Trophoblast cell (in vitro differentiated cells and primary cell): ENCODE results near the gene ARHGEF39.

Experiments
- DNase-seq, 2 donors: peaks; one replicate each; pipeline ENCODE4 v3.0.0-alpha.2; 2016
- H2AFZ ChIP-seq: 2 replicates; pipeline ENCODE4 v1.6.1; 2013; ENCODE audit warnings: low read length, moderate library complexity, mild to moderate bottlenecking; ENCODE audit not compliant: insufficient read depth, poor library complexity
- H2AK5ac ChIP-seq: 2 replicates; pipeline ENCODE4 v1.6.1; 2013; ENCODE audit warnings: mild to moderate bottlenecking, low read length
- H2BK120ac ChIP-seq: 2 replicates; pipeline ENCODE4 v1.6.1; 2013; ENCODE audit warnings: low read length, mild to moderate bottlenecking, moderate library complexity; ENCODE audit not compliant: insufficient read depth, poor library complexity
- H2BK12ac ChIP-seq: 2 replicates; pipeline ENCODE4 v1.6.1; 2013; ENCODE audit warnings: mild to moderate bottlenecking, low read length, moderate library complexity
- H2BK5ac ChIP-seq: 2 replicates; pipeline ENCODE4 v1.6.1; 2013; ENCODE audit warnings: low read length, low read depth, moderate library complexity, mild to moderate bottlenecking; ENCODE audit not compliant: poor library complexity
- H3K14ac ChIP-seq: 2 replicates; pipeline ENCODE4 v1.6.1; 2013; ENCODE audit warnings: mild to moderate bottlenecking, low read length
- H3K18ac ChIP-seq: 2 replicates; pipeline ENCODE4 v1.6.1; 2013; ENCODE audit warnings: mild to moderate bottlenecking, low read length
- H3K23ac ChIP-seq: 2 replicates; pipeline ENCODE4 v1.6.1; 2013; ENCODE audit warnings: low read length
- H3K27ac ChIP-seq: 2 replicates; pipeline ENCODE4 v1.5.1; 2013; ENCODE audit warnings: low read depth, mild to moderate bottlenecking, inconsistent platforms, low read length, moderate library complexity
- H3K27me3 ChIP-seq: 2 replicates; pipeline ENCODE4 v1.6.1; 2013; ENCODE audit warnings: inconsistent platforms, mild to moderate bottlenecking, low read length, moderate library complexity; ENCODE audit not compliant: insufficient read depth
- H3K36me3 ChIP-seq, 2 experiments: 1 replicate in 1 of 2; 2 replicates in 1 of 2; pipeline ENCODE4 v1.6.1; 2013; ENCODE audit warnings: low read length in 2 of 2, mild to moderate bottlenecking in 2 of 2, moderate library complexity in 1 of 2; ENCODE audit not compliant: insufficient read depth in 2 of 2, control insufficient read depth in 1 of 2
- H3K4ac ChIP-seq: 2 replicates; pipeline ENCODE4 v1.6.1; 2013; ENCODE audit warnings: low read depth, mild to moderate bottlenecking, low read length, moderate library complexity
- H3K4me1 ChIP-seq, 2 experiments: 1 replicate in 1 of 2; 2 replicates in 1 of 2; pipeline ENCODE4 v1.6.1; 2013; ENCODE audit warnings: low read length in 2 of 2, mild to moderate bottlenecking in 2 of 2, moderate library complexity in 1 of 2; ENCODE audit not compliant: insufficient read depth in 2 of 2, control insufficient read depth in 1 of 2
- H3K4me2 ChIP-seq: 2 replicates; pipeline ENCODE4 v1.6.1; 2013; ENCODE audit warnings: inconsistent platforms, mild to moderate bottlenecking, low read length, moderate library complexity
- H3K4me3 ChIP-seq: 2 replicates; pipeline ENCODE4 v1.5.1; 2013; ENCODE audit warnings: mild to moderate bottlenecking, low read depth, low read length, inconsistent platforms
- H3K79me1 ChIP-seq: one replicate; pipeline ENCODE4 v1.6.1; 2013; ENCODE audit warnings: low read length
- H3K79me2 ChIP-seq: 2 replicates; pipeline ENCODE4 v1.6.1; 2013; ENCODE audit warnings: low read length, mild to moderate bottlenecking; ENCODE audit not compliant: control insufficient read depth, insufficient read depth, poor library complexity
- H3K9ac ChIP-seq: 2 replicates; pipeline ENCODE4 v1.6.1; 2013; ENCODE audit warnings: mild to moderate bottlenecking, low read length
- H3K9me3 ChIP-seq: 2 replicates; pipeline ENCODE4 v1.6.1; 2013; ENCODE audit warnings: low read depth, mild to moderate bottlenecking, control low read depth, inconsistent platforms, low read length; ENCODE audit not compliant: insufficient read depth
- H4K12ac ChIP-seq: 2 replicates; pipeline ENCODE4 v1.6.1; 2013; ENCODE audit warnings: low read depth, mild to moderate bottlenecking, low read length, moderate library complexity
- H4K8ac ChIP-seq: 2 replicates; pipeline ENCODE4 v1.6.1; 2013; ENCODE audit warnings: low read depth, mild to moderate bottlenecking, low read length, moderate library complexity
- H4K91ac ChIP-seq: one replicate; pipeline ENCODE4 v1.6.1; 2013; ENCODE audit warnings: low read depth, mild to moderate bottlenecking, low read length, moderate library complexity
- WGBS: extraction: QIAGEN DNeasy Blood & Tissue Kit; methylation state at CpG from one replicate; pipeline ENCODE4 v1.1.7; 2013; ENCODE audit warnings: missing lambda C conversion rate; ENCODE audit not compliant: insufficient read length, insufficient coverage; ENCODE audit errors: extremely low coverage; 5-methylcytosine and 5-hydroxymethylcytosine counted together

Gene ARHGEF39

GRCh38 chr9:35666045-35666444 is 1.1 kb upstream of the ARHGEF39 start:
- no peak overlapping the region for H4K8ac ChIP-seq
- H4K91ac ChIP-seq: no peak overlapping the region
- no peak overlapping the region for H3K9ac ChIP-seq
- no peak overlapping the region for H3K27ac ChIP-seq
- H3K4ac ChIP-seq: no peak overlapping the region
- no peak overlapping the region for H2AK5ac ChIP-seq
- no peak overlapping the region for H4K12ac ChIP-seq
- H3K14ac ChIP-seq: no peak overlapping the region
- no peak overlapping the region for H2BK120ac ChIP-seq
- H2BK5ac ChIP-seq: no peak overlapping the region
- H3K36me3 ChIP-seq: peaks cover 5 to 7% of the 10 kb centered on the region in 2 experiments
- no peak overlapping the region for H3K23ac ChIP-seq
- no peak overlapping the region for H3K4me3 ChIP-seq
- peaks cover 5% of the 10 kb centered on the region for H3K79me2 ChIP-seq
- peaks cover 17 to 23% of the 10 kb centered on the region in 2 experiments for H3K4me1 ChIP-seq
- no CpG with 5 or more reads among the region's 1 CpG for WGBS
- DNase-seq: no peak
- no peak overlapping the region for H2BK12ac ChIP-seq
- peaks cover 2% of the 10 kb centered on the region for H3K9me3 ChIP-seq
- no peak overlapping the region for H3K18ac ChIP-seq
- H2AFZ ChIP-seq: no peak overlapping the region
- peaks cover 6% of the 10 kb centered on the region for H3K79me1 ChIP-seq
- H3K27me3 ChIP-seq: no peaks in the 10 kb centered on the region
- H3K4me2 ChIP-seq: no peak overlapping the region

DNA sequence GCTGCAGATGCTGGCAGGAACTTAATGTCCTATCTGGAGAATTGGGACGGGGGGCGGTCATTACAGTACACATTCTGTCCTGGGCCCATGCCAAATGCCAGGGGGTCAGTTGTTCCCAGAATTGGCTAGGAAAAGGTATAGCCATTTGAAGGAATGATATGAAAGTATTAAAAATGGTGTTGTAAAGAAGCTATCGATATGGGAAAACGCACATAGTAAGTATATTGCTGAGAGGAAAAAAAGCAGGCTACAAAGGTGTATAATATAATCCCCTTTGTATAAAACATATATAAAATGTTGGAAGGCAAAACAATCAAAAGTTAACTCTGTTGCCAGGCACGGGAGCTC is 450 bp upstream of the ARHGEF39 start:
- WGBS: 100% methylated on average over 1 of the region's 5 CpGs
- peaks cover 5% of the 10 kb centered on the region for H3K79me2 ChIP-seq

DNA sequence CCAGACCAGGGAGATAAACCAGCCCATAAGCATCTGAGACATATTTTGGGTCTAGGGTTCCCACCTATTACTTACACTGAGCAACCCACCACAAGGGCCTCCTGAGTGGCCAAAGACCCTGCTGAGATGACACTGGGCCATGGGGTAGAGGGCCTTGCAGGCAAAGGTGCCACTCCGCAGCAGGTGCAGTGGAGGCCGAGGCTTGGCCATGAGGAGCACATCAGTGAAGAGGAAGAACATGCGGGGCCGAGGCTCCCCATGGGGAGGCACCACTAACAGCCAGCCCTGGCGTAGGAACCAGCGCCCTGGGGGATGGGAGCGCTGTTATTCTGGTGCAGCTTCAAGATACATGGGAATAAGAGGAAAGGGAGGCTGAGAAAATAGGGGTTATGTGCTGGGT is 2.6 kb downstream of the ARHGEF39 start:
- Histone ChIP-seq H3K79me2 (peaks cover 8% of the 10 kb centered on the region), H2AK5ac (no peak overlapping the region), H3K18ac (no peak overlapping the region), H2BK5ac (no peak overlapping the region), H3K4me1 (peaks cover 17 to 24% of the 10 kb centered on the region in 2 experiments), H3K27me3 (no peaks in the 10 kb centered on the region), H3K14ac (no peak overlapping the region), H4K8ac (no peak overlapping the region), H2BK12ac (no peak overlapping the region), H4K91ac (no peak overlapping the region), H3K4ac (no peak overlapping the region), H4K12ac (no peak overlapping the region), H3K9me3 (no peaks in the 10 kb centered on the region), H3K4me2 (no peak overlapping the region), H3K4me3 (no peak overlapping the region), H3K79me1 (peaks cover 11% of the 10 kb centered on the region), H2BK120ac (no peak overlapping the region), H3K23ac (no peak overlapping the region), H3K36me3 (peaks cover 13 to 16% of the 10 kb centered on the region in 2 experiments), H3K9ac (no peak overlapping the region), H3K27ac (no peak overlapping the region), H2AFZ (no peak overlapping the region)
- no CpG with 5 or more reads among the region's 7 CpGs for WGBS
- no peak for DNase-seq

More for the DNA sequence above, 450 bp upstream of the ARHGEF39 start:
- H2AK5ac ChIP-seq: no peak overlapping the region
- no peak for DNase-seq
- H3K4me1 ChIP-seq: peaks cover 17 to 23% of the 10 kb centered on the region in 2 experiments
- H3K4me3 ChIP-seq: peak overlapping the region; percentile 62
- H2BK5ac ChIP-seq: no peak overlapping the region
- peak overlapping the region; percentile 26 for H4K91ac ChIP-seq
- peak overlapping the region; percentile 89 for H2AFZ ChIP-seq
- no peaks in the 10 kb centered on the region for H3K27me3 ChIP-seq
- H3K4me2 ChIP-seq: peak overlapping the region; percentile 89
- peak overlapping the region; percentile 28 for H3K14ac ChIP-seq
- H3K4ac ChIP-seq: peak overlapping the region; percentile 10
- no peak overlapping the region for H3K27ac ChIP-seq
- no peak overlapping the region for H3K23ac ChIP-seq
- H3K18ac ChIP-seq: peak overlapping the region; percentile 51
- H3K79me1 ChIP-seq: peaks cover 6% of the 10 kb centered on the region
- H2BK12ac ChIP-seq: no peak overlapping the region
- H4K8ac ChIP-seq: peak overlapping the region; percentile 93
- H4K12ac ChIP-seq: peak overlapping the region; percentile 79
- peaks cover 2% of the 10 kb centered on the region for H3K9me3 ChIP-seq
- peak overlapping the region; percentile 56 for H2BK120ac ChIP-seq
- H3K9ac ChIP-seq: peak overlapping the region; percentile 24
- H3K36me3 ChIP-seq: peaks cover 10 to 12% of the 10 kb centered on the region in 2 experiments

DNA sequence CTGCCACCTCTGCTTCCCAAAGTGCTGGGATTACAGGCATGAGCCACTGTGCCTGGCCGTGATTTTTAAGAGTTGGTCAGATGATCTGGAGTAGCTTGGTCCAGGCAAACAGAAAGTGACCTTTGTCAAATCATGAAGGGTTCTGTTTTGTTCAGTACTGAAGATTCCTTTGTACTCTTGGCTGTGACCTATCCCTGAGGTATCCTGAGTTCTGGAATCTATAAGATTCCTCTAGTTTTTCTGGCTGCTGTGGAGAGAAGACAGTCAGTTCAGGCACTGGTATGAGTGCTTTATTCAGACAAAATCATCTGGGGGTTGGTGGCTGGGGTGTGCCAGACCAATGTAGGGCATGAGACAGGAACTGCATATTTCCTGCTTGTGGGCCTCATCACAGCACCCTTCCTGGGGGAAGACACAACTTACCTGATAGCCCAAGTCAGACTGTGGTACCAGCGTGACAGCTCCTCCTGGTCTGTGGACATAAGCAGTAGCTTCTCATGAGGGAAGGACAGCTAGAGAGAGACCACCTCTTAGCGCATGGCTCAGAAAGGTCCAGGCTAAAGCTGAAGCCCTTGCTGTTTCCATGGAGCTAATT is 3.1 kb downstream of the ARHGEF39 start:
- H4K8ac ChIP-seq: no peak overlapping the region
- H3K4me3 ChIP-seq: no peak overlapping the region
- H4K12ac ChIP-seq: no peak overlapping the region
- peaks cover 19 to 24% of the 10 kb centered on the region in 2 experiments for H3K4me1 ChIP-seq
- no peak overlapping the region for H2AFZ ChIP-seq
- no peaks in the 10 kb centered on the region for H3K9me3 ChIP-seq
- H3K4ac ChIP-seq: no peak overlapping the region
- H3K9ac ChIP-seq: no peak overlapping the region
- H2BK120ac ChIP-seq: no peak overlapping the region
- H4K91ac ChIP-seq: no peak overlapping the region
- no CpG with 5 or more reads among the region's 3 CpGs for WGBS
- no peak overlapping the region for H3K18ac ChIP-seq
- no peak overlapping the region for H3K27ac ChIP-seq
- no peak overlapping the region for H2BK12ac ChIP-seq
- DNase-seq: no peak
- no peak overlapping the region for H2BK5ac ChIP-seq
- H3K23ac ChIP-seq: no peak overlapping the region
- H3K14ac ChIP-seq: no peak overlapping the region
- H3K36me3 ChIP-seq: peaks cover 13 to 16% of the 10 kb centered on the region in 2 experiments
- H2AK5ac ChIP-seq: no peak overlapping the region
- H3K79me2 ChIP-seq: peaks cover 8% of the 10 kb centered on the region
- no peak overlapping the region for H3K4me2 ChIP-seq
- H3K79me1 ChIP-seq: peaks cover 15% of the 10 kb centered on the region
- no peaks in the 10 kb centered on the region for H3K27me3 ChIP-seq
